ENCODE data around the gene SETD5. TPM values are rescaled to one million over a fixed set of nuclear protein-coding genes. Genes with fewer than 3 reads are reported as not detected.

Gene SETD5
- total RNA-seq, 1 experiment from 2014 or later: 279 TPM

GRCh38 chr3:9469986-9470385 lies 72.6 kb downstream of the SETD5 start:
- ChIA-PET POLR2A (no interaction called here), CTCF (no interaction called here)
- H3K9me3 Mint-ChIP-seq: no peaks in the 10 kb centered on the region
- TF ChIP-seq TP53 (CRISPR knock-in tag; IDR thresholded peaks at IDR 0.05) (no peak), ZNF263 (CRISPR knock-in tag; IDR thresholded peaks at IDR 0.05; ENCODE audit: low read depth) (no peak), USF1 (CRISPR knock-in tag; IDR thresholded peaks at IDR 0.05) (no peak), PRDM15 (CRISPR knock-in tag; IDR thresholded peaks at IDR 0.05) (no peak), ERG (CRISPR knock-in tag; IDR thresholded peaks at IDR 0.05) (no peak), ZNF423 (CRISPR knock-in tag; IDR thresholded peaks at IDR 0.05) (no peak), CREM (CRISPR knock-in tag; IDR thresholded peaks at IDR 0.05) (no peak), FOXP1 (CRISPR knock-in tag; IDR thresholded peaks at IDR 0.05; ENCODE audit: borderline replicate concordance) (no peak), AFF4 (CRISPR knock-in tag; IDR thresholded peaks at IDR 0.05; ENCODE audit: borderline replicate concordance) (no peak), FOXP4 (CRISPR knock-in tag; IDR thresholded peaks at IDR 0.05) (no peak), OVOL2 (CRISPR knock-in tag; IDR thresholded peaks at IDR 0.05; ENCODE audit: borderline replicate concordance) (no peak), PREB (CRISPR knock-in tag; IDR thresholded peaks at IDR 0.05; ENCODE audit: borderline replicate concordance) (no peak), ZNF317 (CRISPR knock-in tag; IDR thresholded peaks at IDR 0.05; ENCODE audit: borderline replicate concordance, low read depth) (no peak)
- no peaks in the 10 kb centered on the region for H3K27me3 Mint-ChIP-seq (ENCODE audit: low read depth)
- no peak overlapping the region; the same call in 1 of the 2 replicates for H3K27ac Mint-ChIP-seq
- peaks cover 91% of the 10 kb centered on the region for H3K36me3 Mint-ChIP-seq
- H3K4me3 Mint-ChIP-seq: no peak overlapping the region
- no peak for DNase-seq (ENCODE audit: low spot score)
- ATAC-seq: no peak
- no peaks in the 10 kb centered on the region for H3K4me1 Mint-ChIP-seq
